HG03060 (cell line): ENCODE results near the gene OR10V1.
"Not testable (repeated sequence)": the region's sequence is repeated elsewhere in the genome, so short reads cannot be mapped to it uniquely, and the experiment has no call there.

Source experiments
- ATAC-seq: cut with Tn5 transposase; IDR thresholded peaks from one replicate; pipeline ENCODE4 v1.9.1; 2021; ENCODE audit warnings: low read depth, moderate number of reproducible peaks; ENCODE audit not compliant: unreplicated experiment

Gene OR10V1

DNA sequence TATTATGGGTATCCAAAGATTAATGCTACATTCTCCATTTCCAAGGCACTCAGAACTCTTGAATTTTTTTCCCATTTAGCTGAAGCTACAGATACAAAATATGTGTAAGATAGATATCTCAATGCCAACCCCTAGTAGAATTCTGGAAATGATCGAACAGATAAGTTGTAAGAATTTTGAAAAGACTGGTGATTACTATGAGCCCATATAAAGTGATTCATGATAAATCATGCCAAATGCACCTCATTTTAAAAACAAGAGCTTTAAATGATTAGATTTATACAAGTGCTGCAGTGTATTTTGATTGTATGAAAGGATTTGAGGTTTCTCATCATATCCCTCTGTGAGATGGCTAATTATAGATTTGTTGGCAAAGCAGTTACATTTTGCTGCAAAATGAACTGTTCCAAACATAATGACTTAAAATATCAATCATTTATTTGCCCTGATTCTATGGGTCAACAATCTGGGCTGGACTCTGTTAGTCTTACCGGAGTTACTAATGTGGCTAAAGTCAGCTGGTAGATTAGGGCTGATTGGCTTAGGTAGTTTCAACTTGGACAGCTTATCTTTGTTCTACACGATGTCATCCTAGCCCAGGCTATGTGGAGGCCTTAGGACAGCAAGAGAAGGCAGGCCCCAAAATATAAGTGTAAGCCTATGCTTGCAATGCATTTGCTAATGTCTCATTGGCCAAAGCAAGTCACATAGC is 3.4 kb downstream of the OR10V1 start:
- ATAC-seq, result no peak

DNA sequence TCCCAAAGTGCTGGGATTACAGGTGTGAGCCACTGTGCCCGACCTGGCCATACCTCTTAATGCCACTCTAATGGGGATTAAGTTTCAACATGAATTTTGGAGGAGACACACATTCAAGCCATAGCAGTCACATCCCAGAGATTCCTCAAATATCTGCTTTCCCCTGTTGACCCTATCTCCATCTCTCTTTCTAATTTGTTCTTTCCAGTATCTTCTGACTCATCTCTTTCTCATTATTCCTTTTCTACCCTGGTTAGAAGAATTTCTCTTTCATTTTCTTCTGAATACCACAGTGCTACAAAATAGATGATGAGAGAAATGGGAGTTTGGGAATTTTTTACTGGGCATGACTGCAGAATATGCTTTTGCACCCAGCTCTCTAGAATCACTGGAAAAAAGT is 5.1 kb downstream of the OR10V1 start:
- no peak for ATAC-seq

DNA sequence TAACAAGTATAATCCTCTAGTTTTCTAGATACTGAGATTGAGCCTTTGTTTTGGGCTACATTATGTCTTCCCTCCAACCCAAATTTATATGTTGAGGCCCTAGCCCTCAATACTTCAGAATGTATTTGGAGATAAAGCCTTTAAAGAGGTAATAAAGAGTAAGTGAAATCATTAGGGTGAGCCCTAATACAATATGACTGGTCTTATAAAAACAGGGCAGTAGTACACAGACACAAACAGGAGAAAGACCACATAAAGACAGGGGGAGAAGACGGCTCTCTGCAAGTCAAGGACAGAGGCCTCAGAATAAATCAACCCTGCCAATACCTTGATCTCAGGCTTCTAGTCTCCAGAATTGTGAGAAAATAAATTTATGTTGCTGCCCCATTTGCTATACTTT is 6.3 kb downstream of the OR10V1 start:
- ATAC-seq, result no peak

DNA sequence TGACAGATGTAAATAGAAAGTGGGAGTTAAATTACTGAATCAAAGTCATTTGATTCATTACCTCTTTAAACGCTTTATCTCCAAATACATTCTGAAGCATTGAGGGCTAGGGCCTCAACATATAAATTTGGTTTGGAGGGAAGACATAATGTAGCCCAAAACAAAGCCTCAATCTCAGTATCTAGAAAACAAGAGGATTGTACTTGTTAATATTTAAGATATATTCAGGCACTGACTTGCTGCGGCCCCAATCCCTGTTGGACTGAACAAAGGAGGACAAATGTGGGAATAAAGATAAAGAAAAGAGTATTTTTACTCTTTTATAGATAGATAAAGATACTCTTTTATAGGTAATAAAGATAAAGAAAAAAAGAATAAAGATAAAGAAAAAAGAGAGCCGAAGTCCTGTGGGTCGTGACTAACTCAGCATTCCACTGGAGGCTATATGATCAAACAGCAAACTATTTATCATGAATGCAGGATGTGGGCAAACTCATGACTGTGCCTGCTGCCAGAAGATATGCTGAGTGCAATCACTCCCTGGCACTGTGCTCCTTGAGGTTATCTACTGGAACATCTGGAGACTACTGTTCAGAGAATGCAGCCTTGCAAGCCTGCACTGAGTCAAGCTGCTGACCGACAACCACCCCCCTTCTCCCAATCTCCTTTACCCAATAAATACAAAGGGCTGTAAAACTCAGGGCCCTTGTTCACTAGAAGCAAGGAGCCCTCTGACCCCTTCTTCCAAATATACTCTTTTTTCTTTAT is 6.9 kb downstream of the OR10V1 start:
- ATAC-seq, result no peak

- no peak for ATAC-seq
Observed at GRCh38 chr11:59705294-59705693, 8.4 kb downstream of the OR10V1 start.

DNA sequence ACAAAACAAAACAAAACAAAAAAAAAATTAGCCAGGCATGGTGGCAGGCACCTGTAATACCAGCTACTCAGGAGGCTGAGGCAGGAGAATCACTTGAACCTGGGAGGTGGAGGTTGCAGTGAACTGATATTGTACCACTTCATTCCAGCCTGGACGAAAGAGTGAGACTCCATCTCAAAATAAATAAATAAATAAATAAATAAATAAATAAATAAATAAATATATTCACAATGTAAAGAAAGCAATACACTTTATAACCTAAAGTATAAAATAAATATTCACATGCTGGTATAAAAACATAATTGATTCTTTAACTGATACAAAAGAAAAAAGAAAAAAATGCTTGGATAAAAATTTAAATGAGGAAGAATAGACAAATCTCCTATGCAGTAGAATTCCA is 10.1 kb downstream of the OR10V1 start:
- ATAC-seq, result not testable (repeated sequence)

- ATAC-seq, result not testable (repeated sequence)
Observed at GRCh38 chr11:59700157-59700556, 13.5 kb downstream of the OR10V1 start.

- ATAC-seq, result no peak
Observed at GRCh38 chr11:59698506-59698905, 15.1 kb downstream of the OR10V1 start.

- no peak for ATAC-seq
Observed at GRCh38 chr11:59692915-59693314, 20.7 kb downstream of the OR10V1 start.

GRCh38 chr11:59691156-59691555 is 22.5 kb downstream of the OR10V1 start:
- no peak for ATAC-seq

DNA sequence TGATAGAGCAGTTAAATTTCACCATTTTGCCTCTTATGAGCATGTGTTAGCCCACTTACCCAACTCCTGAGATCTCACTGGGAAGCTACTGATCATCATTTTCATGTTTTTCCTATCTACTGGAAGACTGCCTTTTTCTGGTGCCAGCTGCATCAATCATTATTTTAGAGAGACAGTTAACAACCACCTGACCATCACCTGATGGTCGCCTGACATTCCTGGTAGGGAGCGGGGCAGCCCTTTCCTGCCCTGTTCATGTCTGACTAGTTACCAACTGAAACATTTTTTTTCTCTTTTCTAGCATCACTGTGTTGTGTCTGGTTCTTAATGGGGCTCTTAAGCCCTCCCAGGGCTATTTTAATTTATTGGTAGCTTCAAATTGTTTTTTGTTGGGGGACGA is 24.6 kb downstream of the OR10V1 start:
- ATAC-seq, result no peak

GRCh38 chr11:59681260-59681725 is 32.4 kb downstream of the OR10V1 start:
- not testable (repeated sequence) for ATAC-seq

DNA sequence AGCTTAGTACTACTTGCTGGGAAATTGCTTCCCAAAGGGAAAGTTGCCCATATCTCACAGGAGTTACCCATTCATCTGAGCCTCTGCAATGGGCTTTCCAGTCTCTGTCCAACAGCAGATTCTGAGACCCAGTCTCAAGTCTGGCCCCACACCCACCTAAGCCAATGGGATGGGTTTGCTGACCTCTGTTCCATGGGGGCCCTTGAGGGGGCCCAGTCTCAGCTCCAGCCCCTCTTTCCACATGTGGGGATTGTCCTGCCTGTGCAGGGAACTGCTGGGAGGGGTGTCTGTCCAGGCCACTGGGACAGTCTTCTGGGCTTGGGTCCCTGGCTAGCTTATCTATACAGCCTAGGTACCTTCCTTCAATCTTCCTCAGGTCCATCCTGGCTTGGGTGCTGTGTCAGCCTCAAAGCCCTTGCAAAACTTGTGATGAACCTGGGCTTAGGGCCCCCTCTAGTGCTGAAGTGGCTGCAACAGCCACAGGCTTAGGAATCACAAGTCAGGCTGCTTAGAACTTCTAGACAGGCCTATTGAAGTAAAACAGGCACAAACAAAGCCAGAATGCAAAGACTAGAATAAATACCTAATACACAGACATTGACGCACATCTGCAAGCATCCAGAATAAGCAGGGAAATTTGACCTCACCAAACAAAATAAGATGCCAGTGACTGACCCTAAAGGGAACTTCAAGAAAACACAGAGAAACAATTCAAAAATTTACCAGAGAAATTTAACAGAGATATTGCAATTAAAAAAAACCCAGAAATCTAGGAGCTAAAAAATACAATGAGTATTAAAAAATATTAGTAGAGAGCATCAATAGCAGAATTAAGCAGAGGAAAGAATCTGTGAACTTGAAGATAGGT is 33.1 kb downstream of the OR10V1 start:
- peak; percentile 60 for ATAC-seq

DNA sequence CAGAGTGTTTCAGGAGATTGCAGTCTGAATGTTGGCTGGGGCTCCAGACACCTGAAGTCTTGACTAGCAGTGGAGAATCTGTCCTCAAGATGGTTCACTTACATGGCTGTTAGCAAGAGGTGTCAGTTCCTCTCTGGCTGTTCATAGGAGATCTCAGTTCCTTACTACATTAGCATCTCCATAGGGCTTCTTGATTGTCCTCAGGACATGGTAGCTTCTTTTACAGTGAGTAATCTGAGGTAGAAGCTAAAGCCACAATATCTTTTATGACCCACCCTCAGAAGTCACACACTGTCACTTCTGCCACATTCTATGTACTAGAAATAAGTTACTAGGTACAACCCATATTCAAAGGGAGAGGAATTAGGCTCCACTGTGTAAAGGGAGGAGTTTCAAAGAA is 34.3 kb downstream of the OR10V1 start:
- ATAC-seq, result no peak

DNA sequence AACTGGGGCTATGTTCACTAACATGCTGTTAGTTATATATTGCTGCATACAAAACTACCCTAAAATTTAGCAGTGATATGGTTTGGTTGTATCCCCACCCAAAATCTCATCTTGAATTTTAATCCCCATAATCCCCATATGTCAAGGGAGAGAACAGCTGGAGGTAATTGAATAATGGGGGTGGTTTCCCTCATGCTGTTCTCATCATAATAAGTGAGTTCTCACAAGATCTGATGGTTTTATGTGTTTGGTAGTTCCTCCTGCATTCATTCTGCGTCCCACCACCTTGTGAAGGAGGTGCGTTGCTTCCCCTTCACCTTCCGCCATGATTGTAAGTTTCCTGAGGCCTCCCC is 34.9 kb downstream of the OR10V1 start:
- ATAC-seq, result no peak

GRCh38 chr11:59678118-59678812 is 35.4 kb downstream of the OR10V1 start:
- ATAC-seq, result no peak

DNA sequence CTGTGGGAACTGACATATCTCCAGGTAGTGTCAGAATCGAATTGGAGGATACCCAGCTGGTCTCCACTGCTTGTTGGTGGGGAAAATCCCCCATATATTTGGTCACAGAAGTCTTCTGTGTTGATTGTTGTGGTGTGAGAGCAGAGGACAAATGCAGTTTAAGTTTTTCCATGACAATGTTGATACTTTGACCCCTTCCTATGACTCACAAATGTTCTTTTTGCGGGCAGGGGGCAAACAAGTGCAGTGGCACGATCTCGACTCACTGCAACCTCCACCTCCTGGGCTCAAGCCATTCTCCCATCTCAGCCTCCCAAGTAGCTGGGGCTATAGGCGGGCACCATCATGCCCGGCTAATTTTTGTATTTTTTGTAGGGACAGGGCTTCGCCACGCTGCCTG is 37.4 kb downstream of the OR10V1 start:
- no peak for ATAC-seq

DNA sequence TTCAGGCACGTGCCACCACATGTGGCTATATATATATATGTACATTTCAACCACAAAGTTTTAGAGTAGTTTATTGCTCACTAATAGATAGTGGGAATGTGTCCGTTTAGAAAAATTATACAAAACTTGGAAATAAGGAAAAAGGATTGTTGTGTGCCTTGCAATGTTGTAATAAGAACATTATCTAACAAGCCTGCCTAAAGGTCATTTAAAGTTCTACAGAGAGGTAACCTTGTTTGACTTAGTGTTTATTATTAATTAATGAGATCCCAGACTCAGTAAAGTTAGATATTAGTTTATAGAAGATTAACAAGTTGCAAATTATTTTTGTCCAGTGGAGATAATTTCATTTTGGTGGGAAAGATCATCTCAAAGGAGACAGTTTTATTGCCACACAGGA is 39.4 kb downstream of the OR10V1 start:
- no peak for ATAC-seq

DNA sequence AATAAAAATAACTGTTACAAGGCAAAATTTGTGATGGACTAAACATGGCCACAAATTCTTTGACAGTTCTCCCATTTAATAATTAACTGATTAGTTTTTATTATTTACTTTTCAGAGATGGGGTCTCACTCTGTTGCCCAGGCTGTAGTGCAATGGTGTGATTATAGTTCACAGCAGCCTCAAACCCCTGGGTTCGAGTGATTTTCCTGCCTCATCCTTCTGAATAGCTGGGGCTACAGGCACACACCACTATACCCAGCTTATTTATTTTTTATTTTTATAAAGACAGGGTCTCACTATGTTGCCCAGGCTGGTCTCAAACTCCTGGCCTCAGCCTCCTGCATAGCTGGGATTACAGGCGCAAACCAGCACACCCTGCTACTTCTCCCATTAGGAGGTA is 40.4 kb downstream of the OR10V1 start:
- ATAC-seq, result no peak

DNA sequence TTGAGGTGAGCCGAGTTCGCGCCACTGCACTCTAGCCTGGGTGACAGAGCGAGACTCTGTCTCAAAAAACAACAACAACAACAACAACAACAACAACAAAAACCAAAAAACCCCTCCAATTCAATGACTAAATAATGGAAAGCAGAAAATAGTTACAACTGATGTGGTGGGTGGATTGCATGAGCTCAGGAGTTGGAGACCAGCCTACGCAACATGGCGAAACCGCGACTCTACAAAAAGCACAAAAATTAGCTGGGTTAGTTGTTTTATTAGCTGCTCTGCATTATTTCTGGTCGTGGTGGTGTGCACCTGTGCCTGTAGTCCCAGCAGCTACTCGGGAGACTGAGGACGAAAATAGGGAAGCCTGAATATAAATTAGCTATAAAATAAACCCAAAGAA is 42.2 kb downstream of the OR10V1 start:
- no peak for ATAC-seq

- no peak for ATAC-seq
Observed at GRCh38 chr11:59669611-59670009, 44.0 kb downstream of the OR10V1 start.
